ENCODE measurements around the gene SYTL3. TPM values are rescaled to one million over a fixed set of nuclear protein-coding genes. Genes with fewer than 3 reads are reported as not detected.

SYTL3 gene
- total and polyA plus RNA-seq, 9 of the 15 experiments (the other 6 are each of a cell fraction or from before 2014, with no cell fraction given) = 0.04 to 0.46 (median 0.17) TPM; not detected in 1

GRCh38 chr6:158780246-158780884 lies 130.5 kb downstream of the SYTL3 start:
- no peaks in the 10 kb centered on the region for H3K79me2 ChIP-seq (ENCODE audit: control insufficient read depth, insufficient read depth, low read length)
- H3K4me2 ChIP-seq (ENCODE audit: insufficient read depth, low read length) = no peak overlapping the region
- BruUV-seq (replicated peaks) = TSS peak; percentile 7

DNA sequence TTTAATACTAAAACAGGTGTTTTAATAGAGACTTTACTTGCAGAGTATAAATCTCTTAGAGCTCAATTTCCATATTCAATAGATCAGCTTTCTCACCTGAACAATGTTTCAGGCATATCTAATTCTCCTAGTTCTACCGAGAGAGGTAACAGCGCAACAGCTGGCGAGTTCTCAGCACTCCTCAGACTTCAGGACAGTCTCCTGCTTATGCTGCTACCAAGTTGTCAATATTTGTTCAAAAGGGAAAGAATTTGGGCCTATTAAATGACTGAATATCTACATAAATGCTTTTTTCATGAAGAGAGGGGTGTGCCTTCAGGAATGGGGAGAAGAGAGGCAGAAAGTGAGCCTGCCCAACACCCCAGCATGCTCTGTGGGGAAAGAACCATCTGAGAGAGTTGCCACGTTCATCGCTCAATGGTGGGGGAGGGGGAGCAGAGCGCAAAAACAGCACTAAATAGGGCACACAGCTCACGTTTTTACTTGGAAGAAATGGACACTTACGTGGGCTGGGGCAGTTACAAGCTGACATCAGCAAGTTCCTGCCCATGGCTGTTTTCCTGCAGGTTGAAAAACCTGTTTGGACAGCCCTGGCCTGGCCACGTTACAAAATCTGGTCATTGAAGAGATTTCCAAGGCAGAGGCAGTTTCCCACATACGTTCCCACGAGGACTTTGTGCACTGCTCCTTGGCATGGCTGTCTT lies 131.3 kb downstream of the SYTL3 start:
- Histone ChIP-seq H3K9me1 (ENCODE audit: control insufficient read depth, insufficient read depth, low read length) (no peaks in the 10 kb centered on the region), H3K4me1 (replicated peaks in 1 of 2; ENCODE audit: control insufficient read depth in 2 of 2, insufficient read depth in 2 of 2, low read length in 2 of 2) (no peaks in the 10 kb centered on the region), H3K9ac (ENCODE audit: insufficient read depth in 1 of 2, low read depth in 2 of 2, low read length in 2 of 2) (no peak overlapping the region), H3K9me3 (replicated peaks; ENCODE audit: control insufficient read depth, insufficient read depth, low read depth, low read length) (no peaks in the 10 kb centered on the region), H2AFZ (ENCODE audit: low read depth, low read length) (no peak overlapping the region), H3K4me2 (ENCODE audit: insufficient read depth, low read length) (no peak overlapping the region), H3K27ac (ENCODE audit: extremely low read depth, low read depth, low read length) (no peak overlapping the region), H3K27me3 (ENCODE audit: control insufficient read depth in 2 of 2, insufficient read depth in 2 of 2, low read length in 2 of 2) (no peaks in the 10 kb centered on the region), H4K20me1 (replicated peaks; ENCODE audit: control insufficient read depth, insufficient read depth, low read length) (peaks cover 3% of the 10 kb centered on the region), H3K4me3 (no peak overlapping the region), H3K79me2 (ENCODE audit: control insufficient read depth, insufficient read depth, low read length) (no peaks in the 10 kb centered on the region), H3K36me3 (ENCODE audit: control insufficient read depth, insufficient read depth, low read length) (peaks cover 92% of the 10 kb centered on the region)
- TF ChIP-seq, protein P1, sequence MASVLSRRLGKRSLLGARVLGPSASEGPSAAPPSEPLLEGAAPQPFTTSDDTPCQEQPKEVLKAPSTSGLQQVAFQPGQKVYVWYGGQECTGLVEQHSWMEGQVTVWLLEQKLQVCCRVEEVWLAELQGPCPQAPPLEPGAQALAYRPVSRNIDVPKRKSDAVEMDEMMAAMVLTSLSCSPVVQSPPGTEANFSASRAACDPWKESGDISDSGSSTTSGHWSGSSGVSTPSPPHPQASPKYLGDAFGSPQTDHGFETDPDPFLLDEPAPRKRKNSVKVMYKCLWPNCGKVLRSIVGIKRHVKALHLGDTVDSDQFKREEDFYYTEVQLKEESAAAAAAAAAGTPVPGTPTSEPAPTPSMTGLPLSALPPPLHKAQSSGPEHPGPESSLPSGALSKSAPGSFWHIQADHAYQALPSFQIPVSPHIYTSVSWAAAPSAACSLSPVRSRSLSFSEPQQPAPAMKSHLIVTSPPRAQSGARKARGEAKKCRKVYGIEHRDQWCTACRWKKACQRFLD (CRISPR knock-in tag; IDR thresholded peaks at IDR 0.05) = 0 out of 2 replicates have a peak, but pooled peaks have one; percentile 21
- TF ChIP-seq POLR2B (IDR thresholded peaks at IDR 0.05; ENCODE audit: low read depth, partially characterized antibody) (peak; percentile 15), ARID2 (IDR thresholded peaks at IDR 0.05) (no peak)
- ChIA-PET POLR2A (interaction anchor here (0.5 to 1.6 kb wide), 7 partner anchors 8 to 40 kb away, joined by 3 to 7 read pairs (median 4); no protein-coding TSS in a partner anchor), CTCF (ENCODE audit: low intra/inter-chr PET ratio) (no interaction called here)
- 86% methylated on average over 11 of the region's 11 CpGs for WGBS (ENCODE audit: insufficient coverage, low coverage, missing lambda C conversion rate)
- FAIRE-seq (no peak), DNase-seq (ENCODE audit: extremely low read depth in 1 of 4, low spot score in 3 of 4) (no peak), ATAC-seq (no peak)
- in situ Hi-C loops (cut with MboI) (loop anchor here (10.0 kb wide), 1 partner anchor 324 kb away; no protein-coding TSS in a partner anchor), intact Hi-C loops (cut with micrococcal nuclease) (no loop called here)
- BruUV-seq (replicated peaks) = no TSS peak

More at GRCh38 chr6:158780246-158780884, 130.5 kb downstream of the SYTL3 start:
- FAIRE-seq (no peak), DNase-seq (ENCODE audit: extremely low read depth in 1 of 4, low spot score in 3 of 4) (no peak), ATAC-seq (no peak)
- peaks cover 3% of the 10 kb centered on the region for H4K20me1 ChIP-seq (replicated peaks; ENCODE audit: control insufficient read depth, insufficient read depth, low read length)
- H3K36me3 ChIP-seq (ENCODE audit: control insufficient read depth, insufficient read depth, low read length) = peaks cover 94% of the 10 kb centered on the region
- no peaks in the 10 kb centered on the region for H3K4me1 ChIP-seq (replicated peaks in 1 of 2; ENCODE audit: control insufficient read depth in 2 of 2, insufficient read depth in 2 of 2, low read length in 2 of 2)
- ChIA-PET POLR2A (interaction anchor here (0.9 to 1.6 kb wide), 5 partner anchors 8 to 16 kb away, joined by 3 to 7 read pairs (median 4); no protein-coding TSS in a partner anchor), CTCF (ENCODE audit: low intra/inter-chr PET ratio) (no interaction called here)
- intact Hi-C loops (cut with micrococcal nuclease) = no loop called here
- H3K9me1 ChIP-seq (ENCODE audit: control insufficient read depth, insufficient read depth, low read length) = no peaks in the 10 kb centered on the region
- in situ Hi-C loops (cut with MboI) = loop anchor here (10.0 kb wide), 1 partner anchor 324 kb away; no protein-coding TSS in a partner anchor
- no peak for TF ChIP-seq ZNF586 (CRISPR knock-in tag; conservative IDR thresholded peaks at IDR 0.05)
- TF ChIP-seq POLR2G (IDR thresholded peaks at IDR 0.05; ENCODE audit: low read depth, low read length) = 0 out of 2 replicates have a peak, but pooled peaks have one; percentile 7
- TF ChIP-seq RBM22 (IDR thresholded peaks at IDR 0.05; ENCODE audit: low read depth, low read length, poor library complexity, severe bottlenecking) = peak; percentile 74
- TF ChIP-seq POLR3G (IDR thresholded peaks at IDR 0.05; ENCODE audit: extremely low read depth, insufficient read length, insufficient replicate concordance) = no peak
- H3K9me3 ChIP-seq (replicated peaks; ENCODE audit: control insufficient read depth, insufficient read depth, low read depth, low read length) = no peaks in the 10 kb centered on the region
- no peak overlapping the region for H2AFZ ChIP-seq (ENCODE audit: low read depth, low read length)
- WGBS (ENCODE audit: insufficient coverage, low coverage, missing lambda C conversion rate) = 97% methylated on average over 7 of the region's 7 CpGs
- no peaks in the 10 kb centered on the region for H3K27me3 ChIP-seq (ENCODE audit: control insufficient read depth in 2 of 2, insufficient read depth in 2 of 2, low read length in 2 of 2)
- H3K4me3 ChIP-seq = no peak overlapping the region
- no peak overlapping the region for H3K9ac ChIP-seq (ENCODE audit: insufficient read depth in 1 of 2, low read depth in 2 of 2, low read length in 2 of 2)
- no peak overlapping the region for H3K27ac ChIP-seq (ENCODE audit: extremely low read depth, low read depth, low read length)

Measured in K562 (cell line).